Epithelial cell of esophagus (primary cell): ENCODE measurements around the gene MPP7.
A peak's percentile ranks its signal among the peaks of the same experiment; 100 is the strongest.
"Not testable (repeated sequence)": the region's sequence is repeated elsewhere in the genome, so short reads cannot be mapped to it uniquely, and the experiment has no call there.

ENCODE experiments used
- DNase-seq: peaks from one replicate; pipeline ENCODE4 v3.0.0; 2010; ENCODE audit warnings: low read depth
- H3K4me3 ChIP-seq: 2 replicates; pipeline ENCODE4 v1.5.1; 2011; ENCODE audit warnings: mild to moderate bottlenecking, low read length, control low read depth
- CTCF ChIP-seq: IDR thresholded peaks from 2 replicates; pipeline ENCODE4 v1.5.1; 2011; ENCODE audit warnings: low read depth, mild to moderate bottlenecking, low read length, control low read depth, inconsistent platforms; ENCODE audit not compliant: insufficient read depth; ENCODE audit errors: missing control alignments

Gene MPP7

DNA sequence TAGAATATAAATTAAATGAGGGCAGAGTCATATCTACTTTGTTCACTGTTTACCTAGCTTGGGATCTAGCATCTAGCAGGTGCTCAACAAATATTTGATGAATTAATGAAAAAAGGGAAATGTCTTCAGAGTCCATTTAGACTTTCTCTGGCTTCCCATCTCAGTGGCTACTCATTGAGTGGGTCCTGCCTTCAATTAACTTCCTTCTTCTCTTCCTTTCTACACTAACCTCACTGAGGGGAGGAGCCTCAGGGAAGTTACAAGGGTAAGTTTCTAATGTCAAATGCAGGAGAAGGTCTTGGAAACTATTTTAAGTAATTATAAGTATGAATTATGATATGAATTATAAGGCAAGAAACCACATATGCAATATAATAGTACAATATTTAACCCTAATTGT lies 28.2 kb upstream of the MPP7 start:
- no peak for DNase-seq
- H3K4me3 ChIP-seq: no peak overlapping the region
- TF ChIP-seq CTCF: no peak

GRCh38 chr10:28328346-28328745 lies 25.5 kb upstream of the MPP7 start:
- no peak overlapping the region for H3K4me3 ChIP-seq
- no peak for TF ChIP-seq CTCF
- no peak for DNase-seq

DNA sequence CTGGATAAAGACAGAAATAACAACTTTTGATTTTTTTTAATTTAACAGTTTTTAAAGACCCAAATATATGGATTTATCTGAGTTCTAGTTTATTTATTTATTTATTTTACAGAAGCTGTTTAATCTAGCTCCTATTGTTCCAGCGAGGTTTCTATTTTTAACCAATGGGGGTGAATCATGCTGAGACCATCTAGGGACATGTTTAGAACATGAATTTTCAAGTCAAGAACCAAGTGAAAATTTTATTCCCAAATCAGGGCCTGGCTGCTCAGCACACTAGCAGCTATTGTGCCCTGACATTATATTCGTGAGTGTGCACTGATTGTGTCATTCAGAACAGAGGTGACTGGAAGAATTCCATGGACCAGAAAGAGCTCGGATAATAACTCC lies 24.6 kb upstream of the MPP7 start:
- TF ChIP-seq CTCF: no peak
- DNase-seq: peak; percentile 76
- H3K4me3 ChIP-seq: no peak overlapping the region

DNA sequence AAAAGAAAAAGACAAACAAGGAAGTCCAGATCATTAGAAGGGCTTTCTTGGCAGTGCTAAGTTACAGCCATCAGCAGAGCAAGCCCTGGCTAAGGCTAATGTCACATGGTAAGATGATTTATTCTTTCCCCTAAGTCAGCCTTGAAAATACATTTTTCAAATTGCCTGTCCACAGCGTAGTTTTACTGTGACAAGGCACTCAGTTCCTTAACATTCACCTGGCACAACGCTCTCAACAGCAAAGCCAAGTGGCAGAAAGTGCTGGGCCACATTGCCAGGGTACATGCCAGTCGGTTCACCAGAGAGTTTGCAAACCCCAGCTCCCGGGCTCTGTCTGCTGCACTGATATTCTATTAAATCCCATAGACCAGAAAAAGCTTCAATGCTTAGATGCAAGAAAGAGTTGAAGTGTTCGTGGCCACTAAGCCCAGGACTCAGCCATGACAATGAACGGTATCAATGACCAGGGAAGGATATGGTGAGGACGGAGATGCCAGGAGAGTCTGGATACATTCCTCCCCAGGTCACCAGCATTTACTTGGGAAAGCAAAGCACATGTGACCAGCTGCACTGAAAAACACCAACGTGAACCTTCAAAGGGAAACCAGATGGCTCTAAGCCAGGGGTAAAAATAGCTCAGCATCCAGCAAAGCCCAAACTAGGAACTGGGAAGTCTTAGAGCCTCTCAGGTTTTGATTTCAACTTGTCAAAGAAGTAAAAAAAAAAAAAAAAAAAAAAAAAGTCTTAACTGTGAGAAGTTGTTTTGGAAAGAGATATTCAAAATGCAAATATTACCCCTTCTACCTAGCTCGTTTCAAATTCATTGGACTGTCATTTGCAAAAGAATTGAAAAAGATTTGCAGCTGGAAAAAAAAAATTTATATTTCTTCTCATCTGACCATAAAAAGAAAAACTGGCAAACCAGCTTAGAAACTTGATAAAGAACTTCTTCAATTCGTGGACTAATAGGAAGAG lies 23.9 kb upstream of the MPP7 start:
- H3K4me3 ChIP-seq: no peak overlapping the region
- DNase-seq: peak; percentile 31
- no peak for TF ChIP-seq CTCF

DNA sequence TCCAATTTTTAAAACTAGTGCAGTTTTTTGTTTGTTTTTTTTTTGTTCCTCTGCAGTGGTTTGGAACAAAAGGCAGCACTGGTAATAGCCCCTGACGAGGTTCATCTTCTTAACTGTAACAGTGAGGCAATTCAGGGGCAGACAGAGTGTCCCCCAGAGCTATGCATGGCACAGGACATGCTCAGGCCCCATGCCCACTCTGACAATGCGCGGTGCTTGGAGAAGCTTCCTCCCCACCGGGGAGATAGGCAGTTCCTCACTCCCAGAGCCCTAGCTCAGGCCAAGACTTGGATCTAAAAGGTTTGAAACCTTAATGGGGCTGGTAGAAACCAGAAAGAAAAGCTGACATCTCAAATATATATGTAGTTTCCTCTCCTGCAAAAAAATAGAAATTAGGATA lies 17.9 kb upstream of the MPP7 start:
- DNase-seq: no peak
- no peak overlapping the region for H3K4me3 ChIP-seq
- TF ChIP-seq CTCF: no peak

GRCh38 chr10:28320090-28320489 lies 17.2 kb upstream of the MPP7 start:
- no peak overlapping the region for H3K4me3 ChIP-seq
- TF ChIP-seq CTCF: no peak
- no peak for DNase-seq

DNA sequence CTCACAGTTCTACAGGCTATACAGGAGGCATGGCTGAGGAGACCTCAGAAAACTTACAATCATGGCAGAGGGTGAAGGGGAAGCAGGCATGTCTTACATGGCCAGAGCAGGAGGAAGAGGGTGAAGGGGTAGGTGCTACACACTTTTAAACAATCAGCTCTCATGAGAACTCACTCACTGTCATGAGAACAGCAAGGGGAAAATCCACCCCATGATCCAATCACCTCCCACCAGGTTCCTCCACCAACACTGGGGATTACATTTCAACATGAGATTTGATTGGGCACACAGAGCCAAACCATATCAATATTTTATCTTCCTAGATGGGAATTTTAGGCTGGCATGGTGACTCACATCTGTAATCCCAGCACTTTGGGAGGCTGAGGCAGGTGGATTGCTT lies 16.2 kb upstream of the MPP7 start:
- DNase-seq, H3K4me3 ChIP-seq: not testable (repeated sequence)
